Measurements from ENCODE around the gene ALDH3A1. TPM values are rescaled to one million over a fixed set of nuclear protein-coding genes. Genes with fewer than 3 reads are reported as not detected.

The ALDH3A1 gene
- total RNA-seq, 2 experiments from 2014 or later: 0.38 to 0.92 TPM

DNA sequence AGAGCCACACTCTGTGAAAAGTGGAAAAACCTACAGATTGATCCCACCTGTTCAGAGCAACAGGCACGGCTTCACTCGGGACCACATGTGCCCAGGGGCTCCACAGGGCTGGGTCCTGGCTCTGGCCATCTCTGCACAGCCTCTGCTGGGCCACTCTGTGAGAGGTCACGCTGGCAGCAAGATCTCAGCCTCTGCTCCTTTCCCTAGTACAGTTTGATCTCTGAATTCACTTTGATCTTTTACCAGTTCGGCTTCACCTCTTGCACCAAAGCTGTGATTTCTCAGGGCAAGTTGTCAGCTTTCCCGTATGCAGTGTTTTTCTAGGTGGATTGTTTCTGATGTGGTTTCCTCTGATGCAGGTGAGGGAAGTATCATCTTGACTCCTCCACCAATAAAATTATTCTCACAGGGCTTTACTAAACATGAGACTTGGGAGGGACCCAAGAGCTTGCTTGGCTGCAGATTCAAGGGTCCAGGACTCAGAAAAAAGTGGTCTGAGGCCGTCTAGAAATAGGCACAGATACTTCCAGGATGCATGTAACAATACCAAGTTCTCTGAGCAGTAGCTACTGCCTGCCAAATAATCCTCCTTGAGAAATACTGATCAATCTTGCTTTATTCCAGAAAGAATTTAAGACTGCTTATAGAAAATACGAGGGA lies 24.0 kb upstream of the ALDH3A1 start:
- H3K36me3 Mint-ChIP-seq (ENCODE audit: low read depth): peaks cover 2% of the 10 kb centered on the region
- intact Hi-C loops (cut with micrococcal nuclease): no loop called here
- no peak overlapping the region for H3K4me3 Mint-ChIP-seq
- H3K27me3 Mint-ChIP-seq: no peaks in the 10 kb centered on the region
- ChIA-PET CTCF (interaction anchor here (0.7 to 2.9 kb wide), 6 partner anchors 9 to 260 kb away, joined by 3 to 9 read pairs (median 4); no protein-coding TSS in a partner anchor), POLR2A (no interaction called here)
- ATAC-seq (peak; percentile 65), DNase-seq (no peak)
- TF ChIP-seq CTCF (IDR thresholded peaks at IDR 0.05): no peak
- H3K9me3 Mint-ChIP-seq: no peaks in the 10 kb centered on the region
- H3K4me1 Mint-ChIP-seq (ENCODE audit: low read depth): peaks cover 36% of the 10 kb centered on the region
- no peak overlapping the region for H3K27ac Mint-ChIP-seq

DNA sequence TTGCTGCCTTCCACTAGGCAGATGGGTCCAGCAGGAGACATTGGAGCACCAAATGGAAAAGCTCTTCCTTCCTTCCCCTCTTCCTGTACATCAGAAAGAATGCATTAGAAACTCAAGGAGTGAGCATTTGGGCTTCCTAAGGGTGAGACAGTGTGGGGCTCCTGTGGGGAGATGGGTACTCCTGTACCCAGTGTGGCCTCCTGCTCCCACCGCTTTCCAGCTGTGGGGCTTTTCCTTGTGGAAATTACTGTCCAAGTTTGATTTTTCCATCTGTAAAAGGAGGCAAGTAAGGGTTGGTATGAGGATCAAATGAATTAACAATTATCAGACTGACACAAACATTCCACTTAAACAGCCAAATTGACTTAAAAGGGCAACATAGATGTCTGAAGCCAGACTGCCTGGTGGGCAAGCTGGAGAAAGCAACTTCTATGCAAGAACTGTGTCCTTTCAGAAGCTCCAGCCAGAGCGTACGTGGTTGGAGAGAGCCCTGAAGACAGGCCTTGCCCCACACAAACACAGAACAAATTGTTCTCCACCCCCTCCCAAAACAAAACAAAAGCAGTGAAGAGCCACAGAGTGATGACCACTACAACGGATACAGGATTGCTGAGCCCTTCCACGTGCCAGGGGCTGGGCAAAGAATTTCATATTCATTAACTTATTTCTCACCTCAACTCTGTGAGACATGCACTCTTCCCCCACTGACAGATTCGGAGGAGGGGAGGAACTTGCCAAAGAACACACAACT lies 23.1 kb upstream of the ALDH3A1 start:
- POLR2A ChIA-PET: no interaction called here
- peaks cover 42% of the 10 kb centered on the region for H3K4me1 Mint-ChIP-seq (ENCODE audit: low read depth)
- CTCF ChIA-PET: interaction anchor here (1.0 to 2.9 kb wide), 5 partner anchors 8 to 259 kb away, joined by 3 to 9 read pairs (median 5); no protein-coding TSS in a partner anchor
- H3K4me3 Mint-ChIP-seq: no peak overlapping the region
- no peak overlapping the region for H3K27ac Mint-ChIP-seq
- H3K9me3 Mint-ChIP-seq: no peaks in the 10 kb centered on the region
- no peaks in the 10 kb centered on the region for H3K36me3 Mint-ChIP-seq (ENCODE audit: low read depth)
- H3K27me3 Mint-ChIP-seq: no peaks in the 10 kb centered on the region
- no peak for TF ChIP-seq CTCF (IDR thresholded peaks at IDR 0.05)
- intact Hi-C loops (cut with micrococcal nuclease): no loop called here
- ATAC-seq: no peak
- no peak for DNase-seq

DNA sequence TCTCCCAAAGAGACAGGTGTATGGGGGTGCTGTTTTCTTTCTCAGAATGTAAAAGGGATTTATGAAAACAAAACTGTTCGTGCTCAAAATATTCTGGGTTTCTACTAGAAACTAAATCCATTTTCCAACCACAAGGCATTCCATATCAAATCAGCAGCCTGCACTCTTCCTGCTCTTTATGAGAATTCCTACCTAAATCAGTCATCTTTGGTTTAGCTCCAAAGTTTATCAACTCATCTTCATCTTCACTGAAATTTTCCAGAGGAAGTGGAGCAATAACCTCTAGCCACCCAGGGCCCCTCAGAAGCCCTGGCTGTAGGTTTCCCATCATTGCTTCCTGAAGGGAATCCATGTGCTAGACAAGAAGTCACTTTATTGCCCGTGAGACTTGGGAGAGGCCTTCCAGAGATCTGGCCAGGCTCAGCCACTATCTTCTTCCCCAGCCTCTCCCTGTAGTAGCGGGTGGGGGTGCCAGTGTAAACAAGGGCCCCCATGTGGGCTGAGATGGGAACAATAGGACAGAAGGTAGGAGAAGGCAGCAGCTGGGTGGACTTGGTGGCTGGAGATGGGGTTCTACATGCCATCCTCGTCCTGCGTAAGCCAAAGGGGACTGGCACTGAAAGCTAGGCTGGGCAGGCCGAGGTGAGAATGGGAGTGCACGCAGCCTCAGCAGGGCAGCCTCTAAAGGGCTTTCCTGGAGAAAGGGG lies 22.0 kb upstream of the ALDH3A1 start:
- no peak for TF ChIP-seq CTCF (IDR thresholded peaks at IDR 0.05)
- Mint-ChIP-seq H3K4me3 (no peak overlapping the region), H3K36me3 (ENCODE audit: low read depth) (no peaks in the 10 kb centered on the region), H3K4me1 (ENCODE audit: low read depth) (peaks cover 39% of the 10 kb centered on the region), H3K27me3 (peaks cover 1% of the 10 kb centered on the region), H3K27ac (no peak overlapping the region), H3K9me3 (no peaks in the 10 kb centered on the region)
- intact Hi-C loops (cut with micrococcal nuclease): no loop called here
- CTCF ChIA-PET: interaction anchor here (1.0 to 2.9 kb wide), 3 partner anchors 10 to 257 kb away, joined by 3 to 9 read pairs (median 6); no protein-coding TSS in a partner anchor
- no peak for DNase-seq
- ATAC-seq: no peak
- POLR2A ChIA-PET: no interaction called here

DNA sequence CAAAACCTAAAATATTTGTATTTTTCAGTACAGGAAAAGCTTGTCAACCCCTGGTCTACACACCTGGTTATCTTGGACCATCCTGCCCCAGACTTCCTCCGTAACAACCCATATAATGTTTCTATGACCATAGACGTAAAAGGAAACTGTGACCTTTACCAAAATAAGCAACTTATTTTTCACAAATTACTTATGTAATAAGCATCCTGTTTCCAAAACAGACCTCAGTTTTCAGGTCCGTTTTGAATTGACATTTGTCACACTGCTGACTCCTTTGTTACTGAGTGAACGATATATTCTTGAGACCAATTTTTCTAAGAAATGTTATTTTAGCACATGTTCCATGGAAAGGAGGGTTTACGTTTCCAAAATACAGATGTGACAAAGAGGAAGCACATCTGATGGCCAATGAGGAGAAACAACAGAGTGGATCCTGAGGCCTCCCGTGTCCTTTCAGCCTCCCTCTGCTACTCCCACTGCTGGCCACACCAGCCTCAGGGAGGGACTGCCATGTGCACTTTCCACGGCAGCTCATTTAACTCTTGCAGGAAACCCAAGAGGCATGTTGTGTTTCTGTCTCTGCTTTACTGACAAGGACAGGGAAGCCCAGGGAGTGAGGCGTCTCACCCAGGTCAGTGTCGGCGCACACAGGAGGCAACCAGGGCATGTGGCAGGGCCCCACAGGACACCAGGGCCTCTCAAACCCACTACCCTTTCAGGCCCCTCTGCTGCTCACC lies 20.1 kb upstream of the ALDH3A1 start:
- H3K4me1 Mint-ChIP-seq (ENCODE audit: low read depth): peaks cover 37% of the 10 kb centered on the region
- POLR2A ChIA-PET: no interaction called here
- H3K27ac Mint-ChIP-seq: peak overlapping the region; percentile 25

More for the DNA sequence above, 20.1 kb upstream of the ALDH3A1 start:
- TF ChIP-seq CTCF (IDR thresholded peaks at IDR 0.05): no peak
- peaks cover 1% of the 10 kb centered on the region for H3K27me3 Mint-ChIP-seq
- CTCF ChIA-PET: interaction anchor here (1.6 to 2.8 kb wide), 4 partner anchors 113 to 405 kb away, joined by 6 to 47 read pairs (median 20); partner anchors contain the start of gene B9D1
- H3K36me3 Mint-ChIP-seq (ENCODE audit: low read depth): no peaks in the 10 kb centered on the region
- intact Hi-C loops (cut with micrococcal nuclease): no loop called here
- H3K4me3 Mint-ChIP-seq: no peak overlapping the region
- H3K9me3 Mint-ChIP-seq: no peaks in the 10 kb centered on the region
- DNase-seq (no peak), ATAC-seq (peak; percentile 23)
